HEK293T (cell line): ENCODE data around the gene FCGR3A.

Experiments
- CTCF ChIA-PET: fragments of 350-600 bp; formaldehyde crosslinking; extraction: SDS; loops from one replicate; lab custom pipeline; 2021; ENCODE audit warnings: antibody characterized with exemption, inconsistent platforms; lab: Yijun Ruan, JAX
- POLR2A ChIA-PET: fragments of 350-600 bp; formaldehyde crosslinking; extraction: SDS; loops from one replicate; lab custom pipeline; 2020; ENCODE audit warnings: antibody characterized with exemption, inconsistent platforms; lab: Yijun Ruan, JAX
- DNase-seq: peaks from one replicate; pipeline ENCODE4 v3.0.0; 2012; ENCODE audit warnings: mixed read lengths; ENCODE audit errors: extremely low spot score
- ARNT ChIP-seq: fragments of 450-650 bp; IDR thresholded peaks from 2 replicates; pipeline ENCODE4 v1.6.1; 2017; ENCODE audit warnings: mild to moderate bottlenecking
- BHLHE40 ChIP-seq: fragments of 450-650 bp; IDR thresholded peaks from 2 replicates; pipeline ENCODE4 v1.6.1; 2016; ENCODE audit warnings: mild to moderate bottlenecking, moderate library complexity, borderline replicate concordance
- CTBP1 ChIP-seq: fragments of 450-650 bp; IDR thresholded peaks from 2 replicates; pipeline ENCODE4 v1.6.1; 2016; ENCODE audit warnings: borderline replicate concordance
- FOXA1 ChIP-seq: fragments of 450-650 bp; IDR thresholded peaks from 2 replicates; pipeline ENCODE4 v1.6.1; 2016; ENCODE audit warnings: mild to moderate bottlenecking
- FOXK2 ChIP-seq: fragments of 450-650 bp; IDR thresholded peaks from 2 replicates; pipeline ENCODE4 v1.6.1; 2016; ENCODE audit warnings: mild to moderate bottlenecking
- FOXM1 ChIP-seq: fragments of 450-650 bp; IDR thresholded peaks from 2 replicates; pipeline ENCODE4 v1.6.1; 2017; ENCODE audit warnings: mild to moderate bottlenecking, borderline replicate concordance
- HDGF ChIP-seq: fragments of 450-650 bp; IDR thresholded peaks from 2 replicates; pipeline ENCODE4 v1.6.1; 2017; ENCODE audit warnings: antibody characterized with exemption, borderline replicate concordance
- L3MBTL2 ChIP-seq: fragments of 450-650 bp; conservative IDR thresholded peaks from 2 replicates; pipeline ENCODE4 v1.6.1; 2016; ENCODE audit warnings: mild to moderate bottlenecking
- LEF1 ChIP-seq: fragments of 450-650 bp; IDR thresholded peaks from 2 replicates; pipeline ENCODE4 v1.6.1; 2017; ENCODE audit warnings: mild to moderate bottlenecking, borderline replicate concordance
- NFRKB ChIP-seq: fragments of 450-650 bp; IDR thresholded peaks from 2 replicates; pipeline ENCODE4 v1.6.1; 2016; ENCODE audit warnings: mild to moderate bottlenecking, moderate library complexity
- SP1 ChIP-seq: fragments of 450-650 bp; IDR thresholded peaks from 2 replicates; pipeline ENCODE4 v1.6.1; 2017
- SUZ12 ChIP-seq: fragments of 450-650 bp; IDR thresholded peaks from 2 replicates; pipeline ENCODE4 v1.6.1; 2016; ENCODE audit warnings: mild to moderate bottlenecking
- TARDBP ChIP-seq: fragments of 450-650 bp; IDR thresholded peaks from 2 replicates; pipeline ENCODE4 v1.6.1; 2016
- TF ChIP-seq, protein P1 (sequence below): fragments of 450-650 bp; IDR thresholded peaks from 2 replicates; pipeline ENCODE4 v1.6.1; 2016

The FCGR3A gene

GRCh38 chr1:161495490-161495889 lies 54.1 kb downstream of the FCGR3A start:
- DNase-seq: no peak
- ChIA-PET POLR2A (no interaction called here), CTCF (no interaction called here)
- TF ChIP-seq SP1 (no peak), SUZ12 (no peak), TARDBP (no peak), NFRKB (no peak), BHLHE40 (no peak), FOXA1 (no peak), FOXM1 (no peak), L3MBTL2 (no peak), ARNT (no peak), HDGF (no peak)

- ChIA-PET CTCF (no interaction called here), POLR2A (no interaction called here)
- no peak for TF ChIP-seq HDGF
- TF ChIP-seq TARDBP: no peak
- TF ChIP-seq, protein P1, sequence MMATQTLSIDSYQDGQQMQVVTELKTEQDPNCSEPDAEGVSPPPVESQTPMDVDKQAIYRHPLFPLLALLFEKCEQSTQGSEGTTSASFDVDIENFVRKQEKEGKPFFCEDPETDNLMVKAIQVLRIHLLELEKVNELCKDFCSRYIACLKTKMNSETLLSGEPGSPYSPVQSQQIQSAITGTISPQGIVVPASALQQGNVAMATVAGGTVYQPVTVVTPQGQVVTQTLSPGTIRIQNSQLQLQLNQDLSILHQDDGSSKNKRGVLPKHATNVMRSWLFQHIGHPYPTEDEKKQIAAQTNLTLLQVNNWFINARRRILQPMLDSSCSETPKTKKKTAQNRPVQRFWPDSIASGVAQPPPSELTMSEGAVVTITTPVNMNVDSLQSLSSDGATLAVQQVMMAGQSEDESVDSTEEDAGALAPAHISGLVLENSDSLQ: no peak
- TF ChIP-seq FOXM1: no peak
- TF ChIP-seq CTBP1: no peak
- no peak for DNase-seq
These were observed 55.4 kb downstream of the FCGR3A start for GRCh38 chr1:161494091-161494735.

GRCh38 chr1:161492827-161493226 lies 56.8 kb downstream of the FCGR3A start:
- POLR2A ChIA-PET: no interaction called here
- CTCF ChIA-PET: no interaction called here
- no peak for TF ChIP-seq SP1
- no peak for TF ChIP-seq NFRKB
- TF ChIP-seq ARNT: no peak
- no peak for TF ChIP-seq SUZ12
- no peak for TF ChIP-seq FOXK2
- no peak for TF ChIP-seq FOXM1
- no peak for TF ChIP-seq L3MBTL2
- TF ChIP-seq CTBP1: no peak
- no peak for TF ChIP-seq BHLHE40
- no peak for TF ChIP-seq HDGF
- no peak for TF ChIP-seq LEF1
- no peak for TF ChIP-seq TARDBP
- no peak for DNase-seq
